Glutamatergic neuron (in vitro differentiated cells): ENCODE results near the gene COL13A1. TPM values are rescaled to one million over a fixed set of nuclear protein-coding genes. Genes with fewer than 3 reads are reported as not detected.

Experiments used
- DNase-seq: peaks from one replicate; pipeline ENCODE4 v3.0.0; 2022
- H3K27ac Mint-ChIP-seq: one replicate; pipeline ENCODE4 v1.8.0; 2020; ENCODE audit warnings: mild to moderate bottlenecking, mixed read lengths, inconsistent platforms; ENCODE audit not compliant: unreplicated experiment
- H3K27me3 Mint-ChIP-seq: one replicate; pipeline ENCODE4 v1.8.0; 2020; ENCODE audit warnings: mild to moderate bottlenecking, moderate library complexity, mixed read lengths, inconsistent platforms; ENCODE audit not compliant: unreplicated experiment
- H3K36me3 Mint-ChIP-seq: one replicate; pipeline ENCODE4 v1.8.0; 2020; ENCODE audit warnings: mild to moderate bottlenecking, mixed read lengths, inconsistent platforms; ENCODE audit not compliant: unreplicated experiment
- H3K4me1 Mint-ChIP-seq: one replicate; pipeline ENCODE4 v1.8.0; 2020; ENCODE audit warnings: mild to moderate bottlenecking, low read depth, mixed read lengths, inconsistent platforms; ENCODE audit not compliant: unreplicated experiment
- H3K4me3 Mint-ChIP-seq: one replicate; pipeline ENCODE4 v1.8.0; 2020; ENCODE audit warnings: mild to moderate bottlenecking, mixed read lengths, inconsistent platforms; ENCODE audit not compliant: unreplicated experiment
- H3K9me3 Mint-ChIP-seq: one replicate; pipeline ENCODE4 v1.8.0; 2020; ENCODE audit warnings: mild to moderate bottlenecking, moderate library complexity, mixed read lengths, inconsistent platforms; ENCODE audit not compliant: unreplicated experiment
- CTCF ChIP-seq: fragments of 200-600 bp; sonication (generic); IDR thresholded peaks from one replicate; pipeline ENCODE4 v1.5.0; 2021; ENCODE audit not compliant: partially characterized antibody, unreplicated experiment
- total RNA-seq: library from RNA; stranded (reverse); fragmentation: NEBNext Ultra II Directional; extraction: Animal tissue kit (Norgen Biotek cat#: 25700); gene quantifications from one replicate; pipeline ENCODE4 v1.2.1, GENCODE V29; 2021; ENCODE audit not compliant: unreplicated experiment

The COL13A1 gene
- total RNA-seq, 1 donor from 2014 or later = 8.5 TPM

- peaks cover 2% of the 10 kb centered on the region for H3K36me3 Mint-ChIP-seq
- peaks cover 5% of the 10 kb centered on the region for H3K9me3 Mint-ChIP-seq
- H3K4me3 Mint-ChIP-seq = no peak overlapping the region
- peaks cover 3% of the 10 kb centered on the region for H3K4me1 Mint-ChIP-seq
- peaks cover 4% of the 10 kb centered on the region for H3K27me3 Mint-ChIP-seq
- no peak for TF ChIP-seq CTCF
- H3K27ac Mint-ChIP-seq = no peak overlapping the region
- no peak for DNase-seq
Observed at GRCh38 chr10:69786791-69787190, 14.9 kb upstream of the COL13A1 start.

GRCh38 chr10:69787681-69788080 lies 14.0 kb upstream of the COL13A1 start:
- peaks cover 5% of the 10 kb centered on the region for H3K9me3 Mint-ChIP-seq
- H3K4me1 Mint-ChIP-seq = peaks cover 3% of the 10 kb centered on the region
- peaks cover 4% of the 10 kb centered on the region for H3K27me3 Mint-ChIP-seq
- peaks cover 6% of the 10 kb centered on the region for H3K36me3 Mint-ChIP-seq
- DNase-seq = no peak
- no peak for TF ChIP-seq CTCF
- no peak overlapping the region for H3K4me3 Mint-ChIP-seq
- H3K27ac Mint-ChIP-seq = no peak overlapping the region

- TF ChIP-seq CTCF = peak; percentile 92
- Mint-ChIP-seq H3K9me3 (peaks cover 9% of the 10 kb centered on the region), H3K36me3 (peaks cover 6% of the 10 kb centered on the region), H3K4me3 (no peak overlapping the region), H3K27ac (no peak overlapping the region), H3K27me3 (peaks cover 4% of the 10 kb centered on the region), H3K4me1 (peaks cover 3% of the 10 kb centered on the region)
- DNase-seq = no peak
Observed at GRCh38 chr10:69789164-69789576, 12.5 kb upstream of the COL13A1 start.

- Mint-ChIP-seq H3K27ac (no peak overlapping the region), H3K4me3 (no peak overlapping the region), H3K9me3 (peaks cover 6% of the 10 kb centered on the region), H3K36me3 (peaks cover 11% of the 10 kb centered on the region), H3K4me1 (peaks cover 5% of the 10 kb centered on the region), H3K27me3 (peaks cover 2% of the 10 kb centered on the region)
- no peak for TF ChIP-seq CTCF
- no peak for DNase-seq
Observed at GRCh38 chr10:69791812-69792211, 9.9 kb upstream of the COL13A1 start.

GRCh38 chr10:69792341-69792740 lies 9.4 kb upstream of the COL13A1 start:
- Mint-ChIP-seq H3K4me1 (peaks cover 7% of the 10 kb centered on the region), H3K27ac (no peak overlapping the region), H3K4me3 (no peak overlapping the region), H3K36me3 (peaks cover 11% of the 10 kb centered on the region), H3K9me3 (peaks cover 8% of the 10 kb centered on the region), H3K27me3 (peaks cover 2% of the 10 kb centered on the region)
- no peak for DNase-seq
- TF ChIP-seq CTCF = no peak
